HG03045 (cell line): ENCODE measurements around the gene KXD1.
"Not testable (repeated sequence)": the region's sequence is repeated elsewhere in the genome, so short reads cannot be mapped to it uniquely, and the experiment has no call there.

ENCODE experiments used
- ATAC-seq: cut with Tn5 transposase; IDR thresholded peaks from one replicate; pipeline ENCODE4 v1.9.1; 2021; ENCODE audit warnings: mild to moderate bottlenecking, moderate library complexity; ENCODE audit not compliant: unreplicated experiment

KXD1 gene

DNA sequence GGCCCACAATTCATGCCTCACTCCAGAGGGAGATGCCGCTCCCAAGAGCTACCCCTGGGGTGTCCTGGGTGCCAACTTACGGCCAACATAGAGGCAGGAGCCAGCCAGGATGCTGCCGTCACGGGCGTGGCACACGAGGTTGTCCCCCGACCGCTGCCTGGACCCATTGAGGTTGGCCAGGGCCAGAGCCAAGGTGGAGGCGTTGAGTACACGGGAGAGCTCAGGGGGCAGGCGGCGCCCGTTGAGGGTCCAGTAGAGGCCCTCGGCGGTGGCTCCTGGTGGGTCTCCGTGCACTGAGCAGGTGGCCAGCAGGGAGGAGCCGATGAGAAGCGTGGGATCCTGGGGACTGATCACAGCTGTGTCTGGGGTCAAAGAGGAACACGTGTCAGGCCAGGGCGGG lies 41.8 kb downstream of the KXD1 start:
- no peak for ATAC-seq

DNA sequence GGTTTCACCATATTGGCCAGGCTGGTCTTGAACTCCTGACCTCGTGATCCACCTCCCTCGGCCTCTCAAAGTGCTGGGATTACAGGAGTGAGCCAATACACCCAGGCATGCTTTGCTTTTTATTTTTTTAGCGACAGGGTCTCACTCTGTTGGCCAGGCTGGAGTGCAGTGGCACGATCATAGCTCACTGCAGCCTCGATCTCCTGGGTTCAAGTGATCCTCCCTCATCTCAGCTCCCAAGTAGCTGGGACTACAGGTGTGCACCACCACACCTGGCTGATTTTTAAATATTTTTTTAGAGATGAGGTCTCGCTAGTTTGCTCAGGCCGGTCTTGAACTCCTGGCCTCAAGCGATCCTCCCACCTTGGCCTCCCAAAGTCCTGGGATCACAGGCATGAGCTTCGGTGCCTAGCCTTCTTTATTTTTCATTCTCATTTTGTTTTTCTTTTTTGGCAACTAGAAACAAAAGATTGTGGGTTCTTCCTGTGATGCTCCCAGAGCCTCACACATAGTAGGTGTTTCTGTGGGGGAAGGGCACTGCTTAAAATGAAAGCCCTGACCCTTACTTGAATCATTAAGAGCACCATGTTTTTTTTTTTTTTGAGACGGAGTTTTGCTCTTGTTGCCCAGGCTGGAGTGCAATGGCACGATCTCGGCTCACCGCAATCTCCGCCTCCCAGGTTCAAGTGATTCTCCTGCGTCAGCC lies 43.2 kb downstream of the KXD1 start:
- ATAC-seq = not testable (repeated sequence)

DNA sequence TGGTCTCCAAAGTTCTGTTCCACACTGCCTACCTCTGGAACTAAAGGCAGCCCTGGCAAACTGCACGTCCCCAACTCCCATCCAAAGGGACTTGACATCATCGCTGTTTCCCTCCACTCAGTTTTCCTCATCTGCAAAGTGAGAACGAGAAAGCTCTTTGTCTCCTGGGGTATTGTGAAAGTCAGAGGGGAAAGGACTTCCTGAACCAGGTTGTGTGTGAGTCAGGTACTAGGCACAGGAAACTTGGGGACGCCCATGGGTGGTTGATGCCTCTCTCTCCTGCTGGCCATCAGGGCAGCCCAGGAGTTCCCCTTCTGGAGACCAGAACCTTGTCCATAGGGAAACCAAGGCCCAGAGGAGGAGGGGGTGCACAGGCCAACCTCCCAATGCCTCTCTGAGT lies 44.2 kb downstream of the KXD1 start:
- no peak for ATAC-seq

DNA sequence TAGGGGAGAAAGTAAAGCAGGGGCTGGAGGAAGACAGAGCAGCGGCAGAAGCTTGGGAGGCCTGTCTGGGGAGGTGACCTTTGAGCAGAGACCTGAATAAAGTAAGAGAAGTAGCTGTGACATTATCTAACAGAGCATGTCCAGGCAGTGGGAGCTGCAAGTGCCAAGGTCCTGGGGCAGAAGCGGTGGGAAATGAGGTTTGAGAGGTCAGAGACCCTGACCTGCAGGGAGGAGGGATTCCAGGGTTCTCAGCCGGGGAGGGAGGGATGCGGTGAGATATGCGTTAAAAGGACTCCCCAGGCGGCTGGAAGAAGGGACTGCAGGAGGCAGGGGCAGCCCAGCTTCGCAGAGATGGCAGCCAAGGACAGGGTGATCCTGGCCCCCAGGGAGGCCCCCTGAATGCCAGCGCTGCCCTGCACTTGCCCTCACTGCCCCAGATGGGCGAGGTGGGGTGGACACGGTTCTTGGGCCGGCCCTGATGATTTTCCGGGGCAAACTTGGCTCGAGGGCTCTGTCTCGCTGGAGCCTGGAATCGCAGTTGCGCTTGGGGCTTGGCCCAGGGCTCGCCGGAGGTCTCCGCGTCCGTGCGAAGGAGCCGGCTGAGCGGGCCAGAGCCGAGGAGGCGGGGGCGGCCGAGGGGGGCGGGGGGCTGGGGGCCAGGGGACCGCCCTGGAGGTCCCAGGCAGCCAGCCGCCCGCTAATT lies 45.7 kb downstream of the KXD1 start:
- no peak for ATAC-seq

DNA sequence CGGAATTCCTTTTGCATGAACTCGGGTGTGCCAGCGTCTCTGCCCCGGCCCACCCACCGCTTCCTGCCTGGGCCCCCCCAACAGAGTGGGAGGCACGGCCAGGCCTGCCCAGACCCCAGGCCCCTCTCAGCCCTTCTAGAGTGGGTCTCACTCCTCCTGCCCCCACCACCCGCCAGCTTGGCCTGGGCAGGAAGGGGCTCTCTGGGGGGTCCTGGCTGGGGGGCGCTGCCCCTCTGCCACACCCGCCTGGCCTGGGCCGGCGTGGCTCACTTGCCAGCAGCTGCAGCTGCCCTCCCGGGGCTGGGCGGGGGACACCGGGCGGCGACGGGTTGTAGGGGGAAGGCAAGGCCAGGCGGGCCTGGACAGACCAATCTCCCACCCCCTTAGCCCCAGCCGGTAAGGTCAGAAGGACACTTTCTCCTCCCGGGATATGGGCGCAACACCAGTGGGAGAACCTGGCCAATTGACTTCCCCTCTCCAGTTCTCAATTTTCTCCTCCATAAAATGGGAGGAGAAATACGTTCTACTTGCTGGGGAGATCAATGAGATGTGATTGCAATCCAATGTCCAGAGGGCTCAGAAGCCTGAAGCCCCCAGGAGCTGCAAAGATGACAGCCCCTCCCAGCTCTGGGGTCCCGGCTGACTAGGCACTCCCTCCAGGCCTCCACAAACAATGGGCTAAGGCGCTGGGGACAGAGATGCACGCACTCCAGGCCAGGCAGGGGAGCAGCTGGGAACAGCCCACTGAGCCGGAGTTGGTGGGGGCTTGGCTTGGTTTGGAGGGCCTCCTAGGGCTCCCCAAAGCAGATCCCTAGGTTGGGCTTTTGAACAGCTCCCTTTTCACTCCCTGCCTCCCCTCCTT lies 46.5 kb downstream of the KXD1 start:
- no peak for ATAC-seq

DNA sequence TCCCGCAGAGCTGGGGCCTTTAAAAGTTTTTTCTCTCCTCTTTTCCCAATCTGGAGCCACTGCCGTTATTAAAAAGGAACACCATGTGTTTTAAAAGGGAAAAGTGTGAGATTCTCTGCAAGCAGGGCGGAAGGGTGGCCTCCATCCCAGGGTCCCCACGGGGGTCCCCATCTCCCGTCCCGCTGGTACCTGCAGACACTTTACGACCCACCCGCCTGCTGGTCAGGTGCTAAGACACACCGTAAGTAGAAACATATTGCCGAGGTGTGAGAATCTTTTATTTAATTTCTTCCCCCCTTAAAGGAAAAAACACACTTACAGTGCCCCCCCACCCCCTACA lies 47.1 kb downstream of the KXD1 start:
- no peak for ATAC-seq

DNA sequence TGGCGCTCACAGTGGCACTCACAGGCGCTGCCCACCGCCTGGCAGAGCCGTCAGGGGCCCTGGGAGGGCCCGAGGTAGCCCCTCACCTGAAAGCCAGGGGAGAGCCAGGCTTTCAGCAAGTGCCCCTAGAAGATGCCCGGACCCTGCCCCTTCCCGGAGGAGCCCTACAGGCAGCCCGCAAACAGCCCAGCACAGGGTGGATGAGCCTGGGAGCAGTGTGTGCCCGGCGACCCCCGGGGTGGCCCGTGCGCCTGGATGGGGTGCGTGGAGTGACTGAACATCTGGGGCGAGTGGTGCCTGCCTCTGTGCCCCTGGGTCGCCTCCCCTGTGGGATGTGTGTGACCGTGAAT lies 47.5 kb downstream of the KXD1 start:
- no peak for ATAC-seq

DNA sequence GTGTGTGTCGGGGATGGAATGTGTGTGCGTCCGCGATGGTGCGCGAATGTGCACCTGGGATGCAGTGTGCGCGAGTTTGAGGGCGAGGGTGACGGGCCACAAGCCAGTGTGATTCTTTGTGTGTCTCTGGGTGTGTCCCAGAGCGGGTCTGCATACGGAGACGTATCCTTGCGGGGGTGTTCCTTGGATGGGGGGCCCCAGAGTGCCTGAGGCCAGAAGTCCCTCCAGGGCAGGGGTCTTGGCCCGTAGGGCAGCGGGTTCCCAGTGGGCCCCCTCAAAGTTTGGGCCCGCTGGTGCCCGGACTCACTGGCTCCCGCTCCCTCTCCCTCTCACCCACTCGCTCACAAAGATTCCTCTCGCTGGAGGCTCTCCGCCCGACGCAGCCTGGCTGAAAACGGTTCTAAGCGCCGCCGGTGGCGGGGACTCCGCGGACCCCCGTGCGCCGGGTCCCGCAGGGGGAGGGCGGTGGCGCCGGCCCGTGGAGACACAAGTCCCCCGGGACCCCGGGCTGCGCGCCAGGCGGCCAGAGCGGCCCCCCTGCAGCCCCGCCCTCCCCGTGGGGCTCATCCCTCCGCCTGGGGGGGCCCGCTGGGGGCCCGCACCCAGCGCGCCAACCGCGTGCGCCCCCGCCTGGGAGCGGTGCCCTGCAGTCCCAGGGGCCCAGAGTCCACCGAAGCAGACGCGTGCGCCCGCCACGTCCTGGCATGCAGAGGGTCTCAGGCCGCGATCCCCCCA lies 48.0 kb downstream of the KXD1 start:
- ATAC-seq = no peak

DNA sequence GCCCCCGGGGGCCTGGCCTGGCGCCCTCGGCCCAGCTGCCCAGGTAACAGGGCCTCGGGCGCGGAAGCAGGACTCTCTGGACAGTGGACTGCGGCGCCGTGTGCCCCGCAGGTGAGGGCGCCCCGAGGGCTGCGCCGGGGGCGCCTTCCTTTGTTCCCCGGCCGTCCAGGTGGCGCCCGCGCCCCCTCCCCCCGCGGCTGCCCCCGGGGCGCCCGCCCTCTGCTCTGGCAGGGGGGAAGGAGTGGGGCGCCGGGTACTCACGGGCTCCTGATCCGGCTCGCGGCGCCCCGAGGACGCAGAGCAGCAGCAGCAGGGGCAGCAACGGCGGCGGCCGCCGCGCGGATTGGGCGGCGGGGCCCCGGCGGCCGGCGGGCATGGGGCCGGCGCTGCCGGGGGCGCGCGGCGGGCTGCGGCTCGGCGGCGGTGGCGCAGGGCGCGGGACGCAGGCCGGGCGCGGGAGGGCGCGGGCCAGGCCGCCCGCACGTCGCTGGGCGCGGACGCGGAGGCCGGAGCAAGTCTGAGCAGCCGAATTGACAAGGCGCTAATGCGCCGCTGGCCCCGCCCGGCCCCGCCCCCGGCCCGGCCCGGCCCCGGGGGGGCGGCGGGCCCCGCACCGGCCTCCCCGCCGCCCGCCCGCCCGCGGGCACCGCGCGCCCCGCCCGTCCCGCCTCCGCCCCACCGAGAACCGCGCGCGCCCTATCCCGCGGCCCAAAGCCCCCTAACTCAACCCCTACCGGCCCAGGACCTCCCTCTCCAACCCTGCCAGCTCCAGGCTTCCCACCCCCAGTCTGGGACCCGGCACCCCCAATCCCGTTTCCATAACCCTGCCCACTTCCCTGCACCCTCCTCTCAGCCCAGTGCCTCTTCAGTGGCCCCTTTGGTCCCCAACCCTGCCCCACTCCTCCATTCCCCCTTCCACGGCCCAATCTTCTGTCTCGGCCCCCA lies 48.9 kb downstream of the KXD1 start, which contains the start of gene CRLF1:
Gene CRLF1 (minus strand): TSS at position 519 of the 945 bp plus-strand sequence. CDS start 143 bp downstream, at position 376.
- ATAC-seq = no peak

DNA sequence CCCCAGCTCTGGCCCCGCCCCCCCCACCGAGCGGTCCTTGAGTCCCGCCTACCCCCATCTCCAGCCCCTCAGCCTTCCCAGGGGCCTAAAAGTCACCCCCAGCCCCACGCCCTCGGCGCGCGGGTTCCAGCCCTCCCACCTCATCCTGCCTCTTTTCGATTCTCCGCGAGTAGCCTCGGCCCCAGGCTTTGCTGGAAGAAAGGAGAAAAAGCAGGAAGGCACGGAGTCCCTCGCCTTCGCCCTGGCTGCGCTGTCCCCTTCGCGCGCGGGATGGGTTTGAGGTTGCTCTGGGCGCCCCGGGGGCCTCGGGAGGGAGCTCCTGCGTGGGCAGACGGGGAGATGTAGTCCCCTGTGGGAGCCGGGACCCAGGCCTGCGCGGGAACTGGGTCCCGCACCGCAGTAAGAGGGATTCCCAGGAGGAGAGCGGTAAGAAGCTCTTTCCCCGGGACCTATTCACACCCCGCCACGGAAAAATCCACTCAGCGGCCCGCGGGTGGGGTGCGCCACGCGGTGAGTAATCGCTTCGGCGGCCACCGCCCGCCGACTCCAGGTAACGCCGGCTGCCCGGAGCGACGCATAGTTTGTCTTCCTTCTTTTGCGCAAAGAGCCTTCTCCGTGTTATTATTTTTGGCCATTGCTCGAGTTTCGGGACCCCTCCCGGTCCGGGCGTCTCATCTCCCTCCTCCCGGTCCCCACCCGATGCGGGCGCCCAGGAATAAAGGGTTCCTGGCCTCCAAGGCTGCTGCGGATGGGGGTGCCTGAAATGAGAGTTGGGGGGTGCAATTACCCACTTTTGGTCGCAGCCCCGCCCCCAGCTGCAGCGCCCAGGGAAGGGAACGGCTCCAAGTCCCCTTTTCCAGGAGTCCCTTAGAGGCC lies 49.8 kb downstream of the KXD1 start:
- no peak for ATAC-seq

DNA sequence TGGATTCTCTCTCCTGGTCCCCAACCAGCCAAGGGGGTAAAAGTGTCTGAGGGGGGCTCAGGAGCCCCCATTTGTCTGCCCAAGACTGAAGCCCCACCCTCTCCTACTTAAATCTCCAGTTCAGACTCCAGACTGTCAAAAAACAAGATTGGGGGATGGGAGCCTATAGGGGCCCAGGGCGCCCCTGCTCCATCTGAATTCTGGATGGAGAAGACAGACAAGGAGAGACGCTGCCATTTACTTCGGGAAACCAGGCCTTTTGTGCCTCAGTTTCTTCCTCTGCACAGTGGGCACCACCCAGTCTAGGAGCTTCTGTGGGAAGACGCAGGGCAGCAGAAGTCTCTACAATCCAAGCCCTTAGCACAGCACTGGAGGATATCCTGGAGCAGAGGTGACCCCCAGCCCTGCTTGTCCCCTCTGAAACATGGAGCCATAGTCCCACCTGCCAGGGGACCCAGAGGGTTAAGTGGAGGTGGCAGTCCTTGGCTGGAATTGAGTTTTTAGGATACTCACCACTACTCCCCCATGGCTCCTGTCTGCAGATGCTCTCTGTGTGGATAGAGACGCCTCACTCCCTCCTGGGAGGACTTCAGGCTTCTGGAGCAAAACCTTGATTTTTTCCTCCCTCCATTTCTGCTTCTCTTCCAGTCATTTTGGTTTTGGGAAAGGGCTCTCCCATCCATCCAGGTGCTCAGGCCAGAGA lies 50.6 kb downstream of the KXD1 start:
- ATAC-seq = no peak

DNA sequence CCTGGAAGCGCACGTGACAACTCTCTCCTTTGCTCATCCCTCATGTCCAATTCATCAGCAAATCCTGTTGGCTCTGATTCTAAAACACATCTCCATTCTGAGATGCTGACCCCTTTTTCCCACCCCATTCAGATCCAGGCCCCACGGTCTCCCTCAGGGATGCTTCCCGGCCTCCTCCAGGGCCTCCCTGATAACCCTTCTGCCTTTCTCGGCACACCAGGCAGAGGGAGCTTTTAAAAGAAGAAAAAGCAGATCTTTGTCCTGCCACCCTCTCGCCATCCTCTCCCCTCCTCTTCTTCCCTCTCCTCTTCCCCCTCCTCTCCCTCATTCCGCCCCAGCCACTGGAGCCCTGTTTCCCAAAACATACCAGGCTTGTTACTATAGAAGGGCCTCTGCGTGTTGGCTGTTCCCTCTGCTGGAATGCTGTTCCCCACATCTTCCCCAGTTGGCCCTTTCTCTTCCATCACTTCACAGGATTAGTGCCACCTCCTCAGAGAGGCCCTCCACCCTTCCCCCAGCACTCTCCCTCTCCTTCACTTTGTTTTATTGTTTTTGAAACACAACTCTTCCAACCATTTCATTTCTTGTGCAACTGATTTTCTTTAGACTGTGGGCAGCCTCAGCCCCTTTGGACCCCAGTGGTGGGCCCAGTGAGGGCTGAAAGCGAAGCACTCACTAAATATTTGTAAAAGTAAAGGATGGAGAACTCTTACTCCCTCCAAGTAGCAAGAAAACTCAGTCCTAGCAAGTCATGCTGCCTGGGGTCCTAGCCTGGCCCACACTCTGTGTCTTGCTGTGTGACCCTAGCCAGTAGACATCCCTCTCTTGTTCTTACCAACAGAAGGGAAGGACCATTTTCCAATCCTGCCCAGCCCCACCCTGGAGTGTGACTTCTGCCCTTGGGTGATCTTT lies 51.4 kb downstream of the KXD1 start:
- ATAC-seq = no peak

DNA sequence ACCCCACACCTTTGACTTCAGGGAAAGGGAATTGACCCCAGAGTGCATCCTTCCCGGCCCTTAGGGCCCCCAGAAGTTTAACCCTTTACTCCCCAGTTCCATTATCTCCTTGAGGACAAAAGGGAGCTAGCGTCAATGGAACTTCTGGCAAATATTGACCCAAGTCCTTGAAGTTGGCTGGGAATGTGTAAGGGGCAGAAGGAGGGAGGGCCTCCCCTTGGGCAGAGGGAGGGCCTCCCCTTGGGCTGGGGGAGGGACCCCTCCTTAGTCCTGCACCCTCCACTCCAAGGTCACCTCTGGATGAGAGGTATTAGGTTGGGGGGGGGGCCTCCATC lies 52.0 kb downstream of the KXD1 start:
- no peak for ATAC-seq

DNA sequence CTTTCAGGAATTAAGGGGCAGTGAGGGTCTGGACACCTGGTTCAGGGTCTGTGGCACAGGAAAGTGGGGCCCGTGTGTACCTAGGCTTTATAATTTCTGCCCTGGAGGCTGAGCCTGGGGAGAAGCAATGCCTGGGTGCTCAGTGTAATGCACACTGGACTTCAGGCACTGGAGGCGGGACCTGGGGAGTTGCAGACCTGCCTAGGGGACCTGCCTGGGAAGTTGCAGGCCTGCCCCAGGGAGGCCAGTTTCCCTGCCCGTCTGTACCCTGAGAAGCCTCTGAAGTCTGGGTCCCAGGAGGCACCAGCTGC lies 52.5 kb downstream of the KXD1 start:
- no peak for ATAC-seq

DNA sequence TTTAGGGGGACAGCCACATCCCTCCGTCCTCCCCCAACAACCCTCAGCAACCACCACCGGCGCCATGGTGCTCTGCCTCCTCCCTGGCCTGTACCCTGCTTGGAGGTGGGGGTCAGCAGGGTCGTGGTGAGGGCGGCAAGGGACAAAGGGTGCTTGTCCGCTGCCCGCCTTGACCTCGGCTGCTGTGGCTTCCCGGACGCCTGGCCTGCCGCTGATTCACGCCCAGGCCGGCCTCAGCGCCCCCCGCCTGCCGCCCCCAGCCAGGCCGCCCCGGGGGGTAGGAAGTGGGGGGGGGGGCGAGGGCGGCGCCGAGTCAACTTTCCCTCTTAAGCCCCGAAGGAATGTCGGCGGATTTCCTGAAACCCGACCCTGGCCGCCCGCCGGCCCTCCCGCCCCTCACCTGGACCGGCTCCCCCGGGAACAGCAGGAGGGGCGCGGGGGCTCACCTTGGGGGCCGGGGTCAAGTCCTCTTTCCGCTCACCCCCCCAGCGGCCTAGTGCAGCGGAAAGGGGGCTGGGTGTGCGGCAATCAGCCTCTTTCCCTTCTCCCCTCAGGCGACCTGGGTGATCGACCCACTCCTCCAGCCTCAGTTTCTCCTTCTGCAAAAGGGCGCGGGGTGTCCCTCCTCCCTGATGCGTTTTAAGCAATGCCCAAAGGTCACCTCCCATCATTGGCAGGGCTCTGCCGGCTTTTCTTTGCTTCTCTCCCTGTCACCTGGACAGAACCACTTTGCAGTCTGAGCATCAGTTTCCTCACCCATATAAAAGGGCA lies 53.1 kb downstream of the KXD1 start:
- ATAC-seq = no peak

DNA sequence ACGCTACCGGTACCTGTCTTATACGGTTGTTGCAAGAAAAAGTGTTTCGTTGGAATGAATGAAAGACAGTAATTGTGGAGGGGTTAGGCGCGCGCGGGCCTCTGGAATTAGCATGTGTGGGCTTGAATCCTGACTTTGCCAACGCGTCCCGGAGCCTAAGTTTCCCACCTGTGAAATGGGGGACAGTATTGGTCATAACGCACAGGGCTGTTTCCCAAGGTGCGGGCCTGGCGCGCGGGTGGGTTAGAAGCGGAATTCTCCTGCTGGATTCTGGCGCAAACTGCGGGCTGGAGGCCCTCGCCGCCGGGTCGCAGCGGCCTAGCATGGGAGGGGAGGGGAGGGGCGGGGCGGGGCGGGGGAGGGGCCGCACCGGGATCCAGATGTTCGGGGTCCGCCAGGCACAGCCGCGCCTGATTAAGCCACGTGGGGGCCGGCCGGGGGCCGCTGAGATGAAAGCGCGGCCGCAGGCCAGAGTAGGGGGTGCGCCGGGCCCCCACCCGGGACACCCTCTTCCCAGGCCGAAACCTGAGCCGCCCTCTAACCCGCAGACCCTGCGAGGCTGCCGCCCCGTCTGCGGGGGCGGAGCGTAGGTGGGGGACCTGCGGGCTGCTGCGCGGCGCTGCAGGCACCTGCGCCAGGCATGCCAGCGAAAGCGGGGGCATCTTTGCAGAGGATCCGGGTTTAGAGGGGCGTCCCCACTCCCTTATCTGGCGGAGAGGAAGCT lies 53.8 kb downstream of the KXD1 start:
- no peak for ATAC-seq
